CD4-positive, alpha-beta T cell (primary cell): ENCODE results near the gene LYST. TPM values are rescaled to one million over a fixed set of nuclear protein-coding genes. Genes with fewer than 3 reads are reported as not detected.

Experiments used
- ATAC-seq: fragments of 200-7000 bp; cut with Tn5 transposase; one replicate; pipeline ENCODE4 v1.10.0; 2022; ENCODE audit warnings: mild to moderate bottlenecking; ENCODE audit not compliant: poor library complexity
- CTCF ChIA-PET: fragments of 350-600 bp; sonication (Branson Sonifier 250); formaldehyde crosslinking; loops from one replicate; lab custom pipeline; 2021; ENCODE audit warnings: antibody characterized with exemption, inconsistent platforms; lab: Charles Lee
- POLR2A ChIA-PET: fragments of 350-600 bp; sonication (Branson Sonifier 250); formaldehyde crosslinking; loops from one replicate; lab custom pipeline; 2021; ENCODE audit warnings: antibody characterized with exemption, inconsistent platforms; lab: Charles Lee
- DNase-seq, 14 experiments: peaks; one replicate each; pipeline ENCODE4 v3.0.0-alpha.2; 2013 to 2020; ENCODE audit warnings: mixed read lengths in 2 of 14
- H3K27ac ChIP-seq, 2 donors: one replicate each; pipeline versions ENCODE4 v1.5.1 to v1.7.0; 2013; ENCODE audit warnings: low read length in 2 of 2, low read depth in 1 of 2, mild to moderate bottlenecking in 1 of 2
- H3K27me3 ChIP-seq, 2 experiments: 1 replicate in 1 of 2; 2 replicates in 1 of 2; pipeline versions ENCODE4 v1.6.1 to v1.7.0; 2013; ENCODE audit warnings: low read length in 2 of 2, control low read depth in 1 of 2, mild to moderate bottlenecking in 1 of 2, moderate library complexity in 1 of 2; ENCODE audit not compliant: insufficient read depth in 2 of 2, control insufficient read depth in 1 of 2
- H3K36me3 ChIP-seq: one replicate; pipeline ENCODE4 v1.6.1; 2013; ENCODE audit warnings: low read length, control low read depth; ENCODE audit not compliant: insufficient read depth
- H3K4me1 ChIP-seq: one replicate; pipeline ENCODE4 v1.6.1; 2013; ENCODE audit warnings: low read length, control low read depth; ENCODE audit not compliant: insufficient read depth
- H3K4me3 ChIP-seq: one replicate; pipeline ENCODE4 v1.5.1; 2013; ENCODE audit warnings: mild to moderate bottlenecking, low read length, moderate library complexity
- H3K9me3 ChIP-seq, 2 experiments: 1 replicate in 1 of 2; 2 replicates in 1 of 2; pipeline versions ENCODE4 v1.6.1 to v1.7.0; 2013; ENCODE audit warnings: low read length in 2 of 2, mild to moderate bottlenecking in 2 of 2, control low read depth in 1 of 2, moderate library complexity in 1 of 2; ENCODE audit not compliant: control insufficient read depth in 1 of 2, insufficient read depth in 1 of 2
- H3K27ac Mint-ChIP-seq: one replicate; pipeline ENCODE4 v1.8.0; 2020; ENCODE audit warnings: mixed read lengths
- H3K27me3 Mint-ChIP-seq: one replicate; pipeline ENCODE4 v1.8.0; 2021; ENCODE audit warnings: mixed read lengths
- H3K36me3 Mint-ChIP-seq: one replicate; pipeline ENCODE4 v1.8.0; 2021; ENCODE audit warnings: low read depth, mixed read lengths
- H3K4me1 Mint-ChIP-seq: one replicate; pipeline ENCODE4 v1.8.0; 2021; ENCODE audit warnings: low read depth, mixed read lengths
- H3K4me3 Mint-ChIP-seq: one replicate; pipeline ENCODE4 v1.8.0; 2020; ENCODE audit warnings: mild to moderate bottlenecking, mixed read lengths
- H3K9me3 Mint-ChIP-seq: one replicate; pipeline ENCODE4 v1.8.0; 2020; ENCODE audit warnings: mixed read lengths
- CTCF ChIP-seq: fragments of 200-600 bp; IDR thresholded peaks from one replicate; pipeline ENCODE4 v1.8.0; 2022; ENCODE audit warnings: antibody characterized with exemption, mild to moderate bottlenecking
- intact Hi-C, 2 experiments: fragments of 100-400 bp; cut with DNase I in 1 of 2; cut with micrococcal nuclease in 1 of 2; formaldehyde crosslinking; loops; one replicate each; pipeline versions ENCODE4 v1.15.1 to v1.9.0; 2023 to 2025; cut with DNase I, micrococcal nuclease
- total RNA-seq, 174 experiments: library from RNA in 2 of 174; stranded (reverse) in 2 of 174; gene quantifications; one replicate each; pipeline ENCODE4 v1.2.3 and lab custom pipeline; 2021 to 2026

Gene LYST
- total RNA-seq, 2 experiments from 2014 or later, result 24.9 to 26.8 TPM

GRCh38 chr1:235876402-235876841 is 9.7 kb upstream of the LYST start:
- ATAC-seq (peak; percentile 68), DNase-seq (peak in 3 of 14 experiments; percentile 39 to 77 (median 43))
- peak overlapping the region; percentile 50 for H3K27ac Mint-ChIP-seq
- intact Hi-C loops, result no loop called here
- H3K4me1 ChIP-seq, result peaks cover 23% of the 10 kb centered on the region
- H3K9me3 Mint-ChIP-seq, result no peaks in the 10 kb centered on the region
- H3K4me1 Mint-ChIP-seq, result peaks cover 26% of the 10 kb centered on the region
- no peaks in the 10 kb centered on the region for H3K27me3 Mint-ChIP-seq
- H3K36me3 Mint-ChIP-seq, result no peaks in the 10 kb centered on the region
- H3K27ac ChIP-seq, result peak overlapping the region in 1 of 2 donors; percentile 42
- no peaks in the 10 kb centered on the region for H3K27me3 ChIP-seq
- peak overlapping the region; percentile 59 for H3K4me3 Mint-ChIP-seq
- no peak for TF ChIP-seq CTCF
- no peak overlapping the region for H3K4me3 ChIP-seq
- CTCF ChIA-PET, result interaction anchor here (0.6 to 1.7 kb wide), 5 partner anchors 11 to 95 kb away, joined by 3 to 9 read pairs (median 3); no protein-coding TSS in a partner anchor
- H3K9me3 ChIP-seq, result no peaks in the 10 kb centered on the region
- POLR2A ChIA-PET, result interaction anchor here (1.4 to 1.5 kb wide), 2 partner anchors 9 to 47 kb away, joined by 6 to 21 read pairs; partner anchors contain the start of gene LYST
- no peaks in the 10 kb centered on the region for H3K36me3 ChIP-seq

GRCh38 chr1:235875036-235875597 is 8.4 kb upstream of the LYST start:
- H3K27ac ChIP-seq, result no peak overlapping the region
- H3K4me1 Mint-ChIP-seq, result peaks cover 26% of the 10 kb centered on the region
- TF ChIP-seq CTCF, result no peak
- no peak overlapping the region for H3K4me3 ChIP-seq
- H3K4me3 Mint-ChIP-seq, result no peak overlapping the region
- POLR2A ChIA-PET, result interaction anchor here (0.6 kb wide), 1 partner anchor 128 kb away, joined by 3 read pairs; no protein-coding TSS in a partner anchor
- no peak overlapping the region for H3K27ac Mint-ChIP-seq
- H3K9me3 ChIP-seq, result no peaks in the 10 kb centered on the region
- intact Hi-C loops, result no loop called here
- H3K27me3 Mint-ChIP-seq, result no peaks in the 10 kb centered on the region
- no peaks in the 10 kb centered on the region for H3K36me3 ChIP-seq
- CTCF ChIA-PET, result interaction anchor here (1.3 kb wide), 1 partner anchor 10 kb away, joined by 3 read pairs; no protein-coding TSS in a partner anchor
- DNase-seq (no peak), ATAC-seq (no peak)
- H3K4me1 ChIP-seq, result peaks cover 23% of the 10 kb centered on the region
- H3K36me3 Mint-ChIP-seq, result no peaks in the 10 kb centered on the region
- H3K27me3 ChIP-seq, result no peaks in the 10 kb centered on the region
- no peaks in the 10 kb centered on the region for H3K9me3 Mint-ChIP-seq

GRCh38 chr1:235874261-235874660 is 7.6 kb upstream of the LYST start:
- no peaks in the 10 kb centered on the region for H3K36me3 Mint-ChIP-seq
- peaks cover 31% of the 10 kb centered on the region for H3K4me1 Mint-ChIP-seq
- DNase-seq (no peak), ATAC-seq (no peak)
- H3K9me3 Mint-ChIP-seq, result no peaks in the 10 kb centered on the region
- Histone ChIP-seq H3K9me3 (no peaks in the 10 kb centered on the region), H3K27ac (no peak overlapping the region), H3K4me3 (no peak overlapping the region), H3K27me3 (no peaks in the 10 kb centered on the region), H3K36me3 (no peaks in the 10 kb centered on the region), H3K4me1 (peaks cover 23% of the 10 kb centered on the region)
- no peak for TF ChIP-seq CTCF
- intact Hi-C loops, result no loop called here
- H3K27ac Mint-ChIP-seq, result no peak overlapping the region
- CTCF ChIA-PET, result interaction anchor here (0.6 to 1.3 kb wide), 2 partner anchors 11 to 126 kb away, joined by 3 read pairs; no protein-coding TSS in a partner anchor
- POLR2A ChIA-PET, result no interaction called here
- H3K4me3 Mint-ChIP-seq, result no peak overlapping the region
- H3K27me3 Mint-ChIP-seq, result no peaks in the 10 kb centered on the region
